ENCODE data around the gene FANCI.

DNA sequence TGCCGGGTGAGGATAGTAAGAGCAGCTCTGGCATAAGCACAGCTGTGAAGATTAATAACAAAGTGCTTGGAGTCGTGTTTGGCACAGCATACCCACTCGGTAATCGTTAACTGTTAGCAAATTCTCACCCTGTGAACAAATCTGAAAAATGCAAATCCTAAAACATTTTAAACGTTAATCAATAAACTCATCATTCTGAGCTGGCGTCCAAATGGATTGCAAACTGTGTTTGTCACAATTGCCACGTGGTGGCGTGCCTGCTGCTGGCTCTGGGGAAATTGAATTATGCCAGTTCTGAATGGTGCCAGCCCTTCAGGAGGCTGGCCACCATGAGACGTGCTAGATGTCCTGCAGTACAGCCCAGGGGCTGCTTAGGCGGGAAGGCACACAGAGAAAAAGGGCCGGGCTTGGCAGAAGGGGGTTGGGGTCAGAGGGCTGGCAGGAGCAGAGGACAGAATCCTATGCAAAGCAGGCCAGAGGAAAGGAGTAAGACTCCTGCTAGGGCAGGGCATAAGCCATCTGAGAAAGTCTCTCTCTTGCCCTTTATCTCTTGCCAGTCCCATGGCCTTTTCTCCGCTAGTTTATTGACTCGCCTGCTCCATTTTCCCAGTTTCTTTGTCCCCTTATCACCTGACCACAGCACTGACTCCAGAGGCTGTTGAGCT lies 113.0 kb downstream of the FANCI start:
- no peak for TF ChIP-seq POLR2A (IDR thresholded peaks at IDR 0.05; ENCODE audit: low read depth, low read length)
- no peak for TF ChIP-seq POLR2AphosphoS5 (IDR thresholded peaks at IDR 0.05; ENCODE audit: low read depth, low read length)
